Measurements from ENCODE around the gene TCEAL5.
"Not testable (repeated sequence)": the region's sequence is repeated elsewhere in the genome, so short reads cannot be mapped to it uniquely, and the experiment has no call there.

Gene TCEAL5

GRCh38 chrX:103276581-103277002, at the start of gene TCEAL5:
TCEAL5 (minus strand) TSS chrX:103276750; CDS start chrX:103274563, 2,187 bp downstream.
- no peak for DNase-seq

DNA sequence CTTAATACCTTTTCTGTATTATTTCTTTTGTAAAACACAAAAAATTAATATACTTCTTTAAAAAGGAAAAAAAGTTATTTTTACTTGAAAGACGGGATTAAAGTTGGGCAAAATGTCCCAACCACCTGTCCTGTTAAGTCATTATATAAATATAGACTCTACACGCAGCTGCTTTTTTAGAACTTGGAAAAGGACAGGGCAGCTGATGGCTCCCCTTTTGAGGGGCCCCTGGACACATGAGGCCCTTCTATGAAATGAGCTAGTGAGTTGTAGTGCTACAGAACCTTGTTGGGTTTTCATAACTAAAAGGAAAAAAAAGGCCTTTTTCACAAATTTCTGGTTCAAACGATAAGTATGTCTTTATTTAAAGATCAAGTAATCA, 34.8 kb upstream of the TCEAL5 start:
- DNase-seq, result no peak

GRCh38 chrX:103310555-103311398, 34.2 kb upstream of the TCEAL5 start, which contains the start of gene BEX2:
BEX2 (minus strand) TSS chrX:103310990; CDS start chrX:103309976, 1,014 bp downstream.
- DNase-seq, result peak; percentile 77

DNA sequence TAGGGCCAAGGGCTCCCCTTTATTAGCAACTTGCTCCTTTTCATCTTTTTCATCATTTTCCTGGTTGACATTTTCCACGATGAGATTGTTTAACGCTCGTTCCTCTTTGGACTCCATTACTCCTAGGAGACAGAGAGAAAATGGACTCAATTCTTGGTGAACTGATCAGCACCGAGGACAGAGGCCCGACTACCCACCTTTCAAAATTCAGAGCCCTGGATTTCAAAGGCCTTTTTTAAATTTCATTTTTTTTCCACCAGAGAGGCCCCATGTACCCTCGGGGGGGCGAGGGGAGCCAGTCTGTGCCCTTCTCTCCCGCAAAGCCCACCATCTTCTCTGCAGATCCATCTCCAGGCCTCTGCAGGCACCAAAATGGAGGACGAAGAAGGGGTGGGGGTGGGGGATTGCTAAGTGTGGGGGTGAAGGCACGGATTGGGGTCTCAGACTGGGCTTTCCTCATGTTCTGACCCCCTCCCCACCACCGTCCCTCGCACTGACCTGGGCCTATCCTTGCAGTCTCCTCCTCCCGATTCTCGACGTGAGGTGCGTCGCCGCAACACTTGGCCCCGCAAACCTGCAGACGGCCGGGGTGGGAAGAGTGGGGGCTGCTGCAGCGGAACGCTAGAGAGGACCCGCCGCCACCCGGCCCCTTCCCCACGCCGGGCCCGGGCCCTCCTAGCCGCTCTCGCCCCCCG, 33.5 kb upstream of the TCEAL5 start:
- no peak for DNase-seq

- DNase-seq, result not testable (repeated sequence)
These were observed 29.1 kb upstream of the TCEAL5 start for GRCh38 chrX:103305666-103306065.

- no peak for DNase-seq
These were observed 28.2 kb upstream of the TCEAL5 start for GRCh38 chrX:103304705-103305104.

- DNase-seq, result no peak
These were observed 16.6 kb upstream of the TCEAL5 start for GRCh38 chrX:103293118-103293517.

DNA sequence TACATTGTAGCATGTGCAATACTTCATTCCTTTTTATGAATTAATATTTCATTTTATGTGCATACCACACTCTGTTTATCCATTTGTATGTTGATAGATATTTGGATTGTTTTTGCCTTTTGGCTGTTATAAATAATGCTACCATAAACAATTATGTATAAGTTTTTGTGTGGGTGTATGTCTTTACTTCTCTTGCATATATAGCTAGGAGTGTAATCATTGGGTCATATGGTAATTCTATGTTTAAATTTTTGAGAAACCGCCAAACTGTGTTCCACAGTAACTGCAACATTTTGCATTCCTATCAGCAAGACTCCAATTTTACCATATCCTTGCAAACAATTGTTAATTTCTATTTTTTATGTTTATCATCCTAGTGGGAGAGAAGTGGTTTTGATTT, 3.1 kb upstream of the TCEAL5 start:
- no peak for DNase-seq

- no peak for DNase-seq
These were observed 493 bp downstream of the TCEAL5 start for GRCh38 chrX:103275947-103276567.

GRCh38 chrX:103274284-103274683, 2.3 kb downstream of the TCEAL5 start:
- no peak for DNase-seq

DNA sequence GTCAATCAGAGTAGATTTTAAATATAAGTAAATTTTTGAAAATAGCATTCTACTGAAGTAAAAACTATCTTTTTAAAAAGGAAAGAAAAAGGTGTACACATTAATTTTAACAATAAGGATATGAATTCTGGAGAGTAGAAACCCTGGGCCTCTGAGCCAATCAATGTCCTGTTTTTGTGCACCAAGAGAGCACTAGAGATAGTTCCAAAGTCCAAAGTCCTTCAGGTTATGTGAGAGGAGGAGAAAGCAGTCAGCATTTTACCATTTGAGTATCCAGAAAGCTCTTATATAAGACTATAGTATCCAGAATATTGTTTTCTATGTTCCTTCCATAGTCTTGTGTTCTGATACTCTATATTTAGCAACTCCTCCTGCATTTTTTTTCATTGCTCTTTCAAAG, 18.3 kb downstream of the TCEAL5 start:
- DNase-seq, result no peak

DNA sequence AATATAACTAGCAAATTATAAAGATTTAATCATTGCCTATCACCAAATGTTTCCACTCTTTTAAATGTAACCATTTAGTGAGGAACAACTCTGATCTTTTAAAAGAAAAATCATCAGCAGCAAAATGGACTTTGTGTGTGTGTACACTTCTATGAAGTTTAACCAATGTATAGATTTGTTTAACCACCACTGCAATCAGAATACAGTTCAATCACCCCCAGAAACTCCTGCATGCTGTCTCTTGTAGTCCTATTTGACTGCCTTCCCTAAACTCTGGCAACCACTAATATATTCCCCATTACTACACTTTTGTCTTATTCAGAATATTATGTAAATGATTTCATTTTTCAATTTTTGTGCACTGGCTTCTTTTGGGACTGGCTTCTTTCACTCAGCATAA, 19.9 kb downstream of the TCEAL5 start:
- no peak for DNase-seq

GRCh38 chrX:103254921-103255493, 21.5 kb downstream of the TCEAL5 start, which contains the start of gene TCEAL8:
TCEAL8 (minus strand) TSS chrX:103255155; CDS start chrX:103253979, 1,176 bp downstream.
- DNase-seq, result peak; percentile 54

DNA sequence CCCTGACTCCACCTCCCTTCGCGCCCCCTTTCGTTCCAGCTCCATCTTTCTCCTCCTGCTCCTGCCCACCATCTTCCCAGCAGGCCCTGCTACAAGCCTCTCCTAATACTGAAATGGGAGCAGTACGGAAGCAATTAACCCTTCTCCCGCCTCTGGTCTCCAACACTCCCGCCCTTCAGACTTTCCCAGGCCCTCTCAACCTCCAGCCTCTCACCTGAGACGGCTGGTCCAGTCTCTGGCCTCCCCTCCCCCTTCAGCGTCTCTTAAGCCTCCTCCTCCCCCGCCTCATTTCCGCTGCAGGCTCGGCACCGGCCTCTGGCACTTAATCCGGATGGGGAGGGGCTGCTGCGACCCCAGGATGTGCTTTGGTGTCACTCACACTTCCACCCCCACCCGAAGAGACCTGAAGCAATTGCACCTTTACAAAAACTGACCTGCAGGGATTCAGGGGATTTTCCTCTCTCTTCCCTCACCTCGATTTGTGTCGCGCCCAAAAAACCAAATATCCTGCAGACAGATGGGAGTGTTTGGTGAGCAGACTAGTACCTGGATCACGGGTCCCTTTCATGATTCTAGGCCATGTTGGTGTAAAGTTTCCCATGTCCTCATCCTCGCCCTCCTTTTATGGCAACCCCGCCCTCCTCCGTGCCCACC, 22.3 kb downstream of the TCEAL5 start:
- peak; percentile 7 for DNase-seq

DNA sequence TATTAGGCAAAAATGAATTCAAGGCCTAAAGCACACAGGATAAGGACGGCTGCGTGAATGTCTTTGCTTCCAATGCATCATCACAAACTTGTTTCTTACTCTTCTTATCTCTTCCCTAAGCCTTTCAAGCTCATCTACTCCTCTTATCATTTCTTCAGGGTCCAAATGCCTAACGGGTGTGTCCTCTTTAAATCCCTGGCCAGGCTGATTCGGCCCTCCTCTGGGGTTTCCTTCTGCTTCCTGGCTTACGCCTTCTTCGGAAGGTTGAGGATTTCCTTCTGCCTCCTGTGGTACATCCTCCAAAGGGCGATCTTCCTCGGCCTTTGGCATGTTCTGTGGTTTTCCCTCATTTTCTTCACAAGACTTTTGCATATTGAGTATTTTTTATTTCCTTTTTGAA, 22.9 kb downstream of the TCEAL5 start:
- DNase-seq, result no peak

DNA sequence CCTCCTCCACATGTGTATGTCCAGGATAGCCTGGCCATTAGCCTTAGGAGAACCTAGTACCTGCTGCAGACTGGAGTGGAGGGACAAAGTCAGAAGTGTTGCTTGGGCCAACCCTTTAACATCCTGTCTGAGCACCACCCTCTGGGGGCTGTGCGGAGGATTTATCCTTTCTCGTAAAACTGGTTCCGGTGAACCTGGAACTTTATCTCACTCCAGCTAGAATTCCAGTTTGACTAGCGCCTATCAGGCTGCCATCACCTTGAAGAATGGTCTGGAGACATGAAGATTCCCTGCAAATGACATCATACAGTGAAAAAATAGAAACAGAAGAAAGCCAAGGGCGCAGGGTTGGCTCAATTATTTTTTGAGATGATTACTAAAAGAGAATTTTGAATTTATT, 25.6 kb downstream of the TCEAL5 start:
- DNase-seq, result no peak

DNA sequence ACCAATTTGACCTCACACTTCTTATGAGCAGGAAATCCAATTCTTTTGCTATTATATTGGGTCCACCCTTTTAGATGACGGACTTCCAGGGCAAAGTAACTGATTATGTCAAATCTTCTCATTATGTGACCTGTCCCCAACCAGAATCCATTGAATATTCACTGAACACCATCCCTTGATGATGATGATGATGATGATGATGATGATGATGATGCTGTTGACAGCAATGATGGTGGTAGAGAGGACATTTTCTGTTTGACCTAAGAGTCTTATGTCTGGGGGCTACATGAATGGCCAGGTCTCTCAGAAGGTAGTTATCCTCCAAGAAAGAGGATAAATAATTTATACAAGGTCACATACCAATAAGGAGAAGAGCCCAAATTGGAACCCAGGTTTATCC, 26.7 kb downstream of the TCEAL5 start:
- DNase-seq, result no peak

DNA sequence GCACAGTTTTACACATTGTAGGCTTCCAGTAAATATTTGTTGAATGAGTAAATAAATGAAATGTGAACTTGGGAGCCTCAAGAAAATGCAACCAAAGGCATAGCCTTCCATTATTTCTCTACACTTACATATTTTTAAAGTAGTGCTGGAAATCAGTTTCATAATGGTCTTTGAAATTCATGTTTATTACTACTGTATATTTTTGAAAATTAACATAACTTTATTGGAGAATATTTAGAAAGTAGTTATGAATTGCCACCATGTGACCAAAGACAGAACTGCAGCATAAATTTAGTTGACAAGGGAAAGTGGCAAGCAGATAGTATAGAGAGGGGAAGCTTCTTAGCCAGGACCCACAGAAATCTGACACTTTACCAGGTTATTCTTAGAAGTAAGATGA, 28.0 kb downstream of the TCEAL5 start:
- no peak for DNase-seq

DNA sequence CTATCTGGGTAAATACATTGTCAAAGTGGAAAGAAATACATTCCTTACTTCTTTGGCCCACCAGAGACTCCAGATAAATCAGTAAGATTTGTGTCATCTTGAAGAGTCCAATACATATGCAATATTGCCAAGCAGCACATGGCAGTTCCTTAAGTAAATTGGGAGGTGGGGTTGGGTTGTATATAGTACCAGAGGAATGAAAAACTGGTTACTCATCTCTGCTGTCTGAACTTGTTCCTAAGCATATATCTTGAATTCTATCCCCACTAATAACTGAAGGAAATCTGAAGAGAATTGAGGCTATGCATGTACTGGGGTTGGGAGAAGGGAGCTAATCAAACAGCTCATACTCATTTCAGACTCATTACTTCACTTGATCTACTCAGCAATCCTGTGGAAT, 36.4 kb downstream of the TCEAL5 start:
- DNase-seq, result no peak

- no peak for DNase-seq
These were observed 40.3 kb downstream of the TCEAL5 start for GRCh38 chrX:103236296-103236695.

GRCh38 chrX:103235608-103236007, 40.9 kb downstream of the TCEAL5 start:
- DNase-seq, result not testable (repeated sequence)

DNA sequence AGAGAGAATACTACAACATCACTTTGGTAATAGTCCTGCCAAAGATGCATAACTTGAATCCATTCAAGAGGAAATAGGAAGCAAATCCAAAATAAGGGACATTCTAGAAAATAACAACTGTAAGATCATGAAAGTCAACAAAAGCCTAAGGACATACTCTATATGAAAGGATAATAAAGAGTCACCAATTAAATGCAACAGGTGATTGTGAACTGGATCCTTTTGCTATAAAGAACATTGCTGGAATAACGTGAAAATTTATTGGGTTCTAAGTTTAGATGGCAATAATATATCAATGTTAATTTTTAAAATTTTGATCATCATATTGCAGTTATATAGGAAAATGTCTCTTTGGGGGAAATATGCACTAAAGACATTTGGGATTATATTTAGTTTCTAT, 41.7 kb downstream of the TCEAL5 start:
- DNase-seq, result no peak

DNA sequence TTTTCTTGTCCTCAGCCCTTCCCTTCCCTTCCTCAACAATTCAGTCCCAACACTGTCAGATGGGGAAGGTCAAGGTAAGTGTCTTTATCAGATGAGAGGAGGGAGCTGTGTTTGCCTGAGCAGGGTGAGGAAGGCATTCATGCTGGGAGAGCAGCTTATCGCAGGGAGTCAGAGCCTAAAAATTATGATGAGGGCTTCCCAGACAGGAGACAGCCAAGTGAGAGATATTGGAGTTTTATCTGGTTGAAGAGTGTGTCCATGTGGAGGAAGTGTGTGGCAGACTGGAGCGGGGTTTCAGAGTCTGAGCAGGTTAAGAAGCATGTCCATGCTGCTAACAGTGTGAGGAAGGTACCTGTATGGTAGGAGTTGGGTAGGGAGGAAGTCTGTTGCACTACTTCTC, 43.3 kb downstream of the TCEAL5 start:
- no peak for DNase-seq
